Measurements from ENCODE around the gene CLEC16A.

The CLEC16A gene

GRCh38 chr16:11007714-11008280 lies 63.4 kb downstream of the CLEC16A start:
- Histone ChIP-seq H3K9me3 (ENCODE audit: control insufficient read depth in 5 of 5, low read length in 5 of 5) (no peaks in the 10 kb centered on the region), H3K36me3 (ENCODE audit: control insufficient read depth in 5 of 5, insufficient read depth in 5 of 5, low read length in 5 of 5) (peaks cover 0 to 39% (median 22%) of the 10 kb centered on the region in 5 donors), H3K9ac (ENCODE audit: low read length in 5 of 5) (no peak overlapping the region), H3K27ac (ENCODE audit: low read depth, low read length) (no peak overlapping the region), H3K4me3 (ENCODE audit: low read depth in 1 of 5, low read length in 5 of 5) (no peak overlapping the region), H3K27me3 (ENCODE audit: control insufficient read depth in 5 of 5, insufficient read depth in 4 of 5, low read length in 5 of 5) (no peaks in the 10 kb centered on the region), H3K4me1 (ENCODE audit: control insufficient read depth in 5 of 5, insufficient read depth in 5 of 5, low read length in 5 of 5) (peaks cover 0 to 6% (median 4%) of the 10 kb centered on the region in 5 donors)

DNA sequence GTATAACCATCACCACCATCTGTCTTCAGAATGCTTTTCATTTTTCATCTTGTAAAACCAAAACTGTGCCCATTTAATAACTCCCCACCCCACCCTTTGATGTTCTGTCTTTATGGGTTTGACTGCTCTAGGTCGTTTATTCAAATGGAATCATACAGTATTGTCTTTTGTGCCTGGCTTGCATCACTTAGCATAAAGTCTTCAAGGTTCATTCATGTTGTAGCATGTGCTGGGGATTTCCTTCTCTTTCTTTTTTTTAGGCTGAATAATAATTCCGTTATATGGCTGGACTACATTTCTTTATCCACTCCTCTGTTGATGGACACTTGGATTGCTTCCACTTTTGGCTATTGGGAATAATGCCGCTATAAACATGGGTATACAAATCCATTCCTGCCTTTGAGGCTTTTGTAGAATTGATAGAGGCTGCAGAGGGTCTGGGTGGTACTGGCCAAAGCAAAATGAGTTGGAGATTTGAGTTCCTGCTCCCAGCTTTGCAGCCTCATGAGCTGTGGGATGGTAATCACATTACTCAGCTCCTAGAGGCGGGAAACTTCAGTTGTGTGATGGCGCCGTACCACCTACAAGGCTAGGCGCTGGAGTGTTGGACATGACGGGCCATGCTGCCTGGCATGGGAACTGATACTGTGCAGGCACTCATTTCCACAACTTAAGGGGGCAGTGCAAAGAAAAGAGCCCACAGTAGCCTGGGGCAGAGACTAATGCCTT lies 64.8 kb downstream of the CLEC16A start:
- Histone ChIP-seq H3K4me1 (ENCODE audit: control insufficient read depth in 5 of 5, insufficient read depth in 5 of 5, low read length in 5 of 5) (peaks cover 0 to 6% (median 4%) of the 10 kb centered on the region in 5 donors), H3K27me3 (ENCODE audit: control insufficient read depth in 5 of 5, insufficient read depth in 4 of 5, low read length in 5 of 5) (no peaks in the 10 kb centered on the region), H3K36me3 (ENCODE audit: control insufficient read depth in 5 of 5, insufficient read depth in 5 of 5, low read length in 5 of 5) (peaks cover 0 to 28% (median 13%) of the 10 kb centered on the region in 5 donors), H3K4me3 (ENCODE audit: low read depth in 1 of 5, low read length in 5 of 5) (no peak overlapping the region), H3K27ac (ENCODE audit: low read depth, low read length) (no peak overlapping the region), H3K9ac (ENCODE audit: low read length in 5 of 5) (no peak overlapping the region), H3K9me3 (ENCODE audit: control insufficient read depth in 5 of 5, low read length in 5 of 5) (no peaks in the 10 kb centered on the region)

DNA sequence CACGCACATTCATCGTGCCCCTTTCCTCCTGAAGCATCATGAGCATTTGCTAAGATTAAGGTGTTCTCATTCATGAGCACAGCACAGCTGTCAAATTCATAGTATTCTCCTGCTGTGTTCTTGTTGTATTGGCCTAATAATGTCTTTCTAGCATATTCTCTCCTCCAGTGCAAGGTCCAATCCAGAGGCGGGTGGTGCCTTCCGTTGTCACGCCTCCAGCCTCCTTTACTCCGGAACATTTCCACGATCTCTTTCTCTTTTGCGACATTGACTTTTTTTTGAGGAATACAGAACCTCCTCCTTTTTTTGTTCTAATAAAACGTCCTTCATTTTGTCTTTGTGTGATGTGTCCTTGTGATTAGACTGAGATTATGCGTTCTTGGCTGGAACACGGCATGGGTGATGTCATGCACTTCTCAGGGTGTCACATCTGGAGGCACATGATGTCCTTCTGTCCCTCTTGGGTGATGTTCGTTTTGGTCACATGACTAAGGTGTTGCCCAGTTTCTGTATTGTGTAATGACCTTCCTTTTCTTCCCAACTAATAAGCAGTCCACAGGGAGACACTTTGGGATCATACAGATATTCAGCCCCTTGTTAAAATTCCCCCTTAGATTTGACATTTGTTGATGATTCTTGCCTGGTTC lies 66.3 kb downstream of the CLEC16A start:
- Histone ChIP-seq H3K27ac (ENCODE audit: low read depth, low read length) (no peak overlapping the region), H3K27me3 (ENCODE audit: control insufficient read depth in 5 of 5, insufficient read depth in 4 of 5, low read length in 5 of 5) (no peaks in the 10 kb centered on the region)

DNA sequence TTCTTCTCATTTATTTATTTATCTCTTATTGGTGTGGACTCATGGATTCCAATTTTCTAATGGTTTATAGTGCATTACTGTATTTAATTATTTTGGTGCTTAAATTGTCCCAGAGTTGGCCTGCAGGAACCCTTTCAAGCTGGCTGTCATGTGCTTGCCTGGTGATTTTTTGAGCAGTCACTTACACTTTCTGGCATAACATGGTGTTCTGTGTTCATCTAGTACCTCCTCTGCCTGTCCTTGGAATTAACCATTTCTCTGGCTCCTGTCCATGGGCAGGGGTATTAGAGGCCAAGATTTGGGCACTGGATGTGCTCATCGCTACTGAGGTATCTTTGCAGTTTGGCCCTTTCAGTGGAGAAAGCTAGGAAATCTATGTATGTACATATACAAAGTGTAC lies 67.0 kb downstream of the CLEC16A start:
- no peaks in the 10 kb centered on the region for H3K9me3 ChIP-seq (ENCODE audit: control insufficient read depth in 5 of 5, low read length in 5 of 5)
- no peak overlapping the region for H3K4me3 ChIP-seq (ENCODE audit: low read depth in 1 of 5, low read length in 5 of 5)
- H3K9ac ChIP-seq (ENCODE audit: low read length in 5 of 5): no peak overlapping the region
- H3K36me3 ChIP-seq (ENCODE audit: control insufficient read depth in 5 of 5, insufficient read depth in 5 of 5, low read length in 5 of 5): peaks cover 0 to 18% (median 3%) of the 10 kb centered on the region in 5 donors
- no peaks in the 10 kb centered on the region for H3K27me3 ChIP-seq (ENCODE audit: control insufficient read depth in 5 of 5, insufficient read depth in 4 of 5, low read length in 5 of 5)
- H3K27ac ChIP-seq (ENCODE audit: low read depth, low read length): no peak overlapping the region
- H3K4me1 ChIP-seq (ENCODE audit: control insufficient read depth in 5 of 5, insufficient read depth in 5 of 5, low read length in 5 of 5): peaks cover 0 to 17% (median 13%) of the 10 kb centered on the region in 5 donors

More for the DNA sequence above, 66.3 kb downstream of the CLEC16A start:
- H3K4me3 ChIP-seq (ENCODE audit: low read depth in 1 of 5, low read length in 5 of 5): peak overlapping the region in 1 of 5 donors; percentile 11
- H3K9ac ChIP-seq (ENCODE audit: low read length in 5 of 5): peak overlapping the region in 1 of 5 donors; percentile 66
- no peaks in the 10 kb centered on the region for H3K9me3 ChIP-seq (ENCODE audit: control insufficient read depth in 5 of 5, low read length in 5 of 5)
- peaks cover 0 to 22% (median 3%) of the 10 kb centered on the region in 5 donors for H3K36me3 ChIP-seq (ENCODE audit: control insufficient read depth in 5 of 5, insufficient read depth in 5 of 5, low read length in 5 of 5)
- H3K4me1 ChIP-seq (ENCODE audit: control insufficient read depth in 5 of 5, insufficient read depth in 5 of 5, low read length in 5 of 5): peaks cover 0 to 12% (median 11%) of the 10 kb centered on the region in 5 donors

- Histone ChIP-seq H3K27me3 (ENCODE audit: control insufficient read depth in 5 of 5, insufficient read depth in 4 of 5, low read length in 5 of 5) (no peaks in the 10 kb centered on the region), H3K4me3 (ENCODE audit: low read depth in 1 of 5, low read length in 5 of 5) (no peak overlapping the region), H3K27ac (ENCODE audit: low read depth, low read length) (no peak overlapping the region), H3K36me3 (ENCODE audit: control insufficient read depth in 5 of 5, insufficient read depth in 5 of 5, low read length in 5 of 5) (peaks cover 0 to 13% (median 3%) of the 10 kb centered on the region in 5 donors), H3K4me1 (ENCODE audit: control insufficient read depth in 5 of 5, insufficient read depth in 5 of 5, low read length in 5 of 5) (peaks cover 9 to 23% (median 13%) of the 10 kb centered on the region in 5 donors), H3K9ac (ENCODE audit: low read length in 5 of 5) (no peak overlapping the region), H3K9me3 (ENCODE audit: control insufficient read depth in 5 of 5, low read length in 5 of 5) (no peaks in the 10 kb centered on the region)
Measured at GRCh38 chr16:11012841-11013240, 68.5 kb downstream of the CLEC16A start.

- no peaks in the 10 kb centered on the region for H3K27me3 ChIP-seq (ENCODE audit: control insufficient read depth in 5 of 5, insufficient read depth in 4 of 5, low read length in 5 of 5)
- H3K9me3 ChIP-seq (ENCODE audit: control insufficient read depth in 5 of 5, low read length in 5 of 5): no peaks in the 10 kb centered on the region
- no peak overlapping the region for H3K27ac ChIP-seq (ENCODE audit: low read depth, low read length)
- H3K4me3 ChIP-seq (ENCODE audit: low read depth in 1 of 5, low read length in 5 of 5): no peak overlapping the region
- peaks cover 0 to 16% (median 3%) of the 10 kb centered on the region in 5 donors for H3K36me3 ChIP-seq (ENCODE audit: control insufficient read depth in 5 of 5, insufficient read depth in 5 of 5, low read length in 5 of 5)
- peaks cover 9 to 23% (median 13%) of the 10 kb centered on the region in 5 donors for H3K4me1 ChIP-seq (ENCODE audit: control insufficient read depth in 5 of 5, insufficient read depth in 5 of 5, low read length in 5 of 5)
- H3K9ac ChIP-seq (ENCODE audit: low read length in 5 of 5): no peak overlapping the region
Measured at GRCh38 chr16:11014136-11014535, 69.8 kb downstream of the CLEC16A start.

DNA sequence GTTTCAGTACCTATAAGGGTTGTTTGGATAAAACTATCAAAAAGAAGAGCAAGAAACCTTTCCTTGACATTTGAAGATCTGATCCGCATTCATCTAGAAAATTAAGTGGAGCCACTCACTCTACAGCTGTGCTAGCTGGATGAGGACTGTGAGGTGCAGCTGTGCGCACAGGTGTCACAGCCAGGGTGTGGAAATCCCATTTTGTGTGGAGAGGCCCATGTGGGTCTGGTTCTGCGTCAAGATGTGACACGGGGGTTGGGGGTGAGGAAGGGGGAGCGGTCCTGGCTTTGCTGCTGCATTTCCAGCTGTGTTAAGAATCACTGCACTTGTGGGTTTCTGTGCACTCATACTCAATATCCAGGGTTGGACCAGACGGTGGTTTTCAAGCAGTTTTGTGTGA lies 70.7 kb downstream of the CLEC16A start:
- H3K27me3 ChIP-seq (ENCODE audit: control insufficient read depth in 5 of 5, insufficient read depth in 4 of 5, low read length in 5 of 5): no peaks in the 10 kb centered on the region

DNA sequence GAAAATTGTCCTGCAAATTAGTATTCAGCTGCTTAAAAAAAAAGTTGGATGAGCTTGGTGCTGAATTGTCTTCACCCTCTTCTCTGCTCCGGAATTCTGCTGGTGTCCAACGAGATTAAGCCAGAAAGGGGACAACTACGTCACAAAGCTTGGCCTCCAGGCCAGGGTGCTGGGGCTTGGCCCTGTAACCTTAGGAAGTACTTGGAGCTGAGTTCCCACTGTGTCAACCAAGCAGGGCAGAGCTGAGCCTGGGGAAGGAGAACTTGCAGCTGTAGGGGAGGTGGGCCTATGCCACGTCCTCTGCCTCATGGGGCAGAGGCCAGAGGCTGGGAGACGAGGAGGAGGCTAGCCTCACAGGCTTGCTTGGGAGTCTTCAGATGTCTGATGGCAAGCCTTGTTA lies 71.2 kb downstream of the CLEC16A start:
- H3K27me3 ChIP-seq (ENCODE audit: control insufficient read depth in 5 of 5, insufficient read depth in 4 of 5, low read length in 5 of 5): no peaks in the 10 kb centered on the region
- peaks cover 10 to 25% (median 18%) of the 10 kb centered on the region in 5 donors for H3K4me1 ChIP-seq (ENCODE audit: control insufficient read depth in 5 of 5, insufficient read depth in 5 of 5, low read length in 5 of 5)
- no peaks in the 10 kb centered on the region for H3K9me3 ChIP-seq (ENCODE audit: control insufficient read depth in 5 of 5, low read length in 5 of 5)
- no peak overlapping the region for H3K4me3 ChIP-seq (ENCODE audit: low read depth in 1 of 5, low read length in 5 of 5)
- no peak overlapping the region for H3K9ac ChIP-seq (ENCODE audit: low read length in 5 of 5)
- H3K27ac ChIP-seq (ENCODE audit: low read depth, low read length): no peak overlapping the region
- H3K36me3 ChIP-seq (ENCODE audit: control insufficient read depth in 5 of 5, insufficient read depth in 5 of 5, low read length in 5 of 5): peaks cover 0 to 20% (median 10%) of the 10 kb centered on the region in 5 donors

More for the DNA sequence above, 70.7 kb downstream of the CLEC16A start:
- peaks cover 0 to 14% (median 5%) of the 10 kb centered on the region in 5 donors for H3K36me3 ChIP-seq (ENCODE audit: control insufficient read depth in 5 of 5, insufficient read depth in 5 of 5, low read length in 5 of 5)
- H3K27ac ChIP-seq (ENCODE audit: low read depth, low read length): no peak overlapping the region
- H3K4me1 ChIP-seq (ENCODE audit: control insufficient read depth in 5 of 5, insufficient read depth in 5 of 5, low read length in 5 of 5): peaks cover 9 to 23% (median 13%) of the 10 kb centered on the region in 5 donors
- H3K9ac ChIP-seq (ENCODE audit: low read length in 5 of 5): no peak overlapping the region
- H3K9me3 ChIP-seq (ENCODE audit: control insufficient read depth in 5 of 5, low read length in 5 of 5): no peaks in the 10 kb centered on the region
- no peak overlapping the region for H3K4me3 ChIP-seq (ENCODE audit: low read depth in 1 of 5, low read length in 5 of 5)

GRCh38 chr16:11016524-11016988 lies 72.2 kb downstream of the CLEC16A start:
- no peaks in the 10 kb centered on the region for H3K27me3 ChIP-seq (ENCODE audit: control insufficient read depth in 5 of 5, insufficient read depth in 4 of 5, low read length in 5 of 5)
- H3K27ac ChIP-seq (ENCODE audit: low read depth, low read length): no peak overlapping the region
- H3K4me1 ChIP-seq (ENCODE audit: control insufficient read depth in 5 of 5, insufficient read depth in 5 of 5, low read length in 5 of 5): peaks cover 8 to 28% (median 16%) of the 10 kb centered on the region in 5 donors
- peaks cover 0 to 27% (median 12%) of the 10 kb centered on the region in 5 donors for H3K36me3 ChIP-seq (ENCODE audit: control insufficient read depth in 5 of 5, insufficient read depth in 5 of 5, low read length in 5 of 5)
- H3K9me3 ChIP-seq (ENCODE audit: control insufficient read depth in 5 of 5, low read length in 5 of 5): no peaks in the 10 kb centered on the region
- no peak overlapping the region for H3K4me3 ChIP-seq (ENCODE audit: low read depth in 1 of 5, low read length in 5 of 5)
- H3K9ac ChIP-seq (ENCODE audit: low read length in 5 of 5): no peak overlapping the region

DNA sequence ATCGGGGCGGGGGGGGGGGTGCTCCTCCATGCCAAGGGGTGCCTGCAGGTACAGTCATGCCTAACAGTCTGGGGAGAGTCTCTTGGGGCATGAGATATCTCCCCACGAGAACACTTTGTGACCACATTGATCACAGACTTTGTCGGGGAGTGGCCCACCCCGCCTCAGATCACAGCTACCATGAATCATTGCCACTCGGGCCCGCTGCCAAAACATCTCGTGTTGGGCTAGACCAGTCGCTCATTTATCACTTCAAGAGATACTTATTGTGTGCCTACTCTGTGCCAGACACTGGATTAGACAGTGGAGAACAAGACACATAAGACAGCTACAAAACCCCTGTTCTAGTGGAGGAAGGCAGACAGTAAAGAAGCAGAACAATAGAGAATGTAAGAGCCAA lies 72.6 kb downstream of the CLEC16A start:
- no peaks in the 10 kb centered on the region for H3K27me3 ChIP-seq (ENCODE audit: control insufficient read depth in 5 of 5, insufficient read depth in 4 of 5, low read length in 5 of 5)
- no peak overlapping the region for H3K4me3 ChIP-seq (ENCODE audit: low read depth in 1 of 5, low read length in 5 of 5)
- H3K36me3 ChIP-seq (ENCODE audit: control insufficient read depth in 5 of 5, insufficient read depth in 5 of 5, low read length in 5 of 5): peaks cover 0 to 28% (median 12%) of the 10 kb centered on the region in 5 donors
- H3K9ac ChIP-seq (ENCODE audit: low read length in 5 of 5): no peak overlapping the region
- no peaks in the 10 kb centered on the region for H3K9me3 ChIP-seq (ENCODE audit: control insufficient read depth in 5 of 5, low read length in 5 of 5)
- H3K4me1 ChIP-seq (ENCODE audit: control insufficient read depth in 5 of 5, insufficient read depth in 5 of 5, low read length in 5 of 5): peaks cover 8 to 28% (median 18%) of the 10 kb centered on the region in 5 donors
- no peak overlapping the region for H3K27ac ChIP-seq (ENCODE audit: low read depth, low read length)

Data from subcutaneous abdominal adipose tissue (tissue), 5 donors.